Gastroesophageal sphincter (tissue), 3 donors: ENCODE measurements around the gene EPHX1.

Experiments used
- POLR2AphosphoS5 ChIP-seq: sonication (generic); formaldehyde crosslinking; IDR thresholded peaks from one replicate; pipeline ENCODE4 v1.6.1; 2017; ENCODE audit warnings: antibody characterized with exemption
- TF ChIP-seq, protein P1 (sequence below), 4 experiments: fragments of 200-600 bp in 2 of 4; fragments of 450-650 bp in 2 of 4; sonication (generic) in 1 of 4; IDR thresholded peaks; one replicate each; pipeline ENCODE4 v1.5.1; 2017 to 2019; ENCODE audit warnings: antibody characterized with exemption in 4 of 4, mild to moderate bottlenecking in 2 of 4, moderate library complexity in 2 of 4

DNA sequence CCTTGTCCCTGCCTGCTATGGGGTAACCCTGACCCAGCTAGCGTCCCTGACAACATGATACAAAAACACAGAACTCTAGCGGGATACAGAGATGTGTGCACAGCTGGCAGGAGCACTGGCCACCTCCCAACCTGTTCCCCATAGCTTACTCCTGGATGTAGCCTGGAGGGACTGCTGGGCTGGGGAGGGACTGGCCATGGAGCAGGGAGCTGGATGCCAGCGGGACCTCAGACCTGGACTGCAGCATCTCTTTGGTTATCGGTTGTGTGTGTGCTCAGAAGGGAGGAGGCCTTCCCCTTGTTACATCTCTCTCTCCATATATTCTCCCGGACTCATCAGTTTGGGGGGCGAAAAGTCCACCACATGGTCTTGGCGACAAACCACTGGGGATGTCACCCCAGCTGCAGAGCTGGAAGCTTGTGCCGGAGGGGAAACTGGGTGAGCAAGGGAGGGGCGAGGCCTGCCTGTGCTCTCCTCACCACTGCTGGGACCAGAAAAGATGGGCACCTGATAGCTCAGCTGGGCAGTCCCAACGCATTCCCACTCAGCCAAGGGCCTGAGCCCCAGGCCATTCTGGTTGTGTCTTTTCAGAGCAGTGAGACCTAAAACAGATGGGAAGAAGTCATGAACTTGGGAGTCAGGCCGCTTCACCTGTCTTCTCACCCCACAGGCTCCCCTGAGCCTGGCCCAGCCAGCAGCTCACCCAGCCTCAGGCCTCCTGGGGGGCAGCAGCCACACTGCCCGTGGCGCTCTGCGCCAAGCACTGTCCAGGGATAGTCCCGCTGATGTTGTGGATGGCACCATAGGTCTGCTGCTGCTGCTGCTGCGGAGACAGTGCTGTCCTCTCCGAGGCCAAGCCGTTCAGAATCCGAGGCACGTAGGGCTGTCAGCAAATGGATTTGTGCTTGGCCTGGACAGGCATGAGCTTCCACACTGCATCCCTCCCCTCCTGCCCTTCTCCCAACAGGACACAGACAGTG, 36.7 kb downstream of the EPHX1 start:
- no peak for TF ChIP-seq POLR2AphosphoS5
- TF ChIP-seq, protein P1, sequence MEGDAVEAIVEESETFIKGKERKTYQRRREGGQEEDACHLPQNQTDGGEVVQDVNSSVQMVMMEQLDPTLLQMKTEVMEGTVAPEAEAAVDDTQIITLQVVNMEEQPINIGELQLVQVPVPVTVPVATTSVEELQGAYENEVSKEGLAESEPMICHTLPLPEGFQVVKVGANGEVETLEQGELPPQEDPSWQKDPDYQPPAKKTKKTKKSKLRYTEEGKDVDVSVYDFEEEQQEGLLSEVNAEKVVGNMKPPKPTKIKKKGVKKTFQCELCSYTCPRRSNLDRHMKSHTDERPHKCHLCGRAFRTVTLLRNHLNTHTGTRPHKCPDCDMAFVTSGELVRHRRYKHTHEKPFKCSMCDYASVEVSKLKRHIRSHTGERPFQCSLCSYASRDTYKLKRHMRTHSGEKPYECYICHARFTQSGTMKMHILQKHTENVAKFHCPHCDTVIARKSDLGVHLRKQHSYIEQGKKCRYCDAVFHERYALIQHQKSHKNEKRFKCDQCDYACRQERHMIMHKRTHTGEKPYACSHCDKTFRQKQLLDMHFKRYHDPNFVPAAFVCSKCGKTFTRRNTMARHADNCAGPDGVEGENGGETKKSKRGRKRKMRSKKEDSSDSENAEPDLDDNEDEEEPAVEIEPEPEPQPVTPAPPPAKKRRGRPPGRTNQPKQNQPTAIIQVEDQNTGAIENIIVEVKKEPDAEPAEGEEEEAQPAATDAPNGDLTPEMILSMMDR (IDR thresholded peaks at IDR 0.05): no peak
